Hepatocyte (in vitro differentiated cells): ENCODE results near the gene TOB2. TPM values are rescaled to one million over a fixed set of nuclear protein-coding genes. Genes with fewer than 3 reads are reported as not detected.

Experiments
- DNase-seq: peaks from one replicate; pipeline ENCODE4 v3.0.0-alpha.2; 2016; ENCODE audit warnings: low spot score
- H2AFZ ChIP-seq: fragments of 200-600 bp; sonication (generic); 2 replicates; pipeline ENCODE4 v1.6.0; 2016; ENCODE audit warnings: antibody characterized with exemption, mild to moderate bottlenecking
- H3K27ac ChIP-seq: fragments of 200-600 bp; sonication (generic); 2 replicates; pipeline ENCODE4 v1.5.1; 2016; ENCODE audit warnings: mild to moderate bottlenecking
- H3K27me3 ChIP-seq: fragments of 200-600 bp; sonication (generic); 2 replicates; pipeline ENCODE4 v1.6.1; 2016
- H3K36me3 ChIP-seq: fragments of 200-600 bp; sonication (generic); replicated peaks from 2 replicates; pipeline ENCODE4 v1.5.1; 2016; ENCODE audit warnings: low read depth; ENCODE audit not compliant: insufficient read depth
- H3K4me1 ChIP-seq: fragments of 200-600 bp; sonication (generic); 2 replicates; pipeline ENCODE4 v1.5.1; 2016; ENCODE audit warnings: mild to moderate bottlenecking, moderate library complexity; ENCODE audit not compliant: insufficient read depth
- H3K4me2 ChIP-seq: fragments of 200-600 bp; sonication (generic); 2 replicates; pipeline ENCODE4 v1.6.0; 2016
- H3K4me3 ChIP-seq: fragments of 200-600 bp; sonication (generic); 2 replicates; pipeline ENCODE4 v1.5.1; 2016; ENCODE audit warnings: mild to moderate bottlenecking
- H3K79me2 ChIP-seq: fragments of 200-600 bp; sonication (generic); 2 replicates; pipeline ENCODE4 v1.6.0; 2017; ENCODE audit warnings: mild to moderate bottlenecking
- H3K9me2 ChIP-seq: fragments of 200-600 bp; sonication (generic); replicated peaks from 2 replicates; pipeline ENCODE4 v1.6.0; 2017; ENCODE audit warnings: mild to moderate bottlenecking; ENCODE audit not compliant: insufficient read depth
- H3K9me3 ChIP-seq: fragments of 200-600 bp; sonication (generic); 2 replicates; pipeline ENCODE4 v1.5.1; 2016; ENCODE audit warnings: low read depth, mild to moderate bottlenecking
- H4K20me1 ChIP-seq: fragments of 200-600 bp; sonication (generic); 2 replicates; pipeline ENCODE4 v1.6.0; 2016; ENCODE audit warnings: mild to moderate bottlenecking; ENCODE audit not compliant: insufficient read depth, poor library complexity, severe bottlenecking
- EZH2 ChIP-seq: fragments of 200-600 bp; sonication (generic); IDR thresholded peaks from 2 replicates; pipeline ENCODE4 v1.6.1; 2016; ENCODE audit warnings: antibody characterized with exemption, mild to moderate bottlenecking, borderline replicate concordance
- EZH2phosphoT487 ChIP-seq: fragments of 200-600 bp; sonication (generic); IDR thresholded peaks from one replicate; pipeline ENCODE4 v1.6.1; 2018; ENCODE audit warnings: antibody characterized with exemption, mild to moderate bottlenecking, low read depth, moderate library complexity; ENCODE audit not compliant: unreplicated experiment, severe bottlenecking
- WGBS: methylation state at CpG from one replicate; pipeline ENCODE4 v1.1.6; 2016; ENCODE audit warnings: low lambda C conversion rate; ENCODE audit errors: missing lambda C conversion rate; 5-methylcytosine and 5-hydroxymethylcytosine counted together
- polyA plus RNA-seq: library from polyadenylated mRNA; unstranded; fragments of >200 nt; fragmentation: Nextera tagmentation; extraction: Ambion mirVana; gene quantifications from 2 replicates; pipeline ENCODE4 v1.2.1, GENCODE V29; 2016
- total RNA-seq: library from RNA; depleted of rRNA; stranded (reverse); fragments of >200 nt; gene quantifications from 2 replicates; pipeline ENCODE4 v1.2.3, GENCODE V29; 2014
- TF ChIP-seq, protein P1 (sequence below): fragments of 200-600 bp; sonication (generic); IDR thresholded peaks from 2 replicates; pipeline ENCODE4 v1.5.1; 2016; ENCODE audit warnings: antibody characterized with exemption, mild to moderate bottlenecking; ENCODE audit not compliant: poor library complexity

Gene TOB2
- total and polyA plus RNA-seq, 2 experiments from 2014 or later, result 37.8 to 38.5 TPM

DNA sequence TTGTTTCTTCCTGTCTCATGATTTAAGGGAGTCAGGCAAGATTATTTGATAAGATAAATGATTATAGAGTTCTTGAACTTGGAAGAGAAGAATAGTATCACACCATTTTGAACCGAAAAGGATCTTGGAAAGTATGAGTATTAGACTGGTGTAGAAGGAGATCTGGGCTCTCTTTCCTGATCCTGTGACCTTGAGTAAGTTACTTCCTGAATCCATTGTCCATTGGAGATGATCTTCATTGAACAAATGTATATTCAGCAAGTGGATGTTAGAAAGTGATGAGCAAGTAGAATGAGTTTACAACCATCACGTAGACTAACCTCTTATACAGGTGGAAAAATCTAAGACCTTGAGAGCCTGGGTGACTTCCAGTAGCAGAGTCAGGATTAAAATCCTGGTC is 24.3 kb upstream of the TOB2 start:
- H3K36me3 ChIP-seq, result no peaks in the 10 kb centered on the region
- H3K27ac ChIP-seq, result peak overlapping the region; percentile 90
- H3K9me3 ChIP-seq, result no peaks in the 10 kb centered on the region
- no peaks in the 10 kb centered on the region for H3K9me2 ChIP-seq
- H3K79me2 ChIP-seq, result peaks cover 89% of the 10 kb centered on the region
- no peak overlapping the region for H2AFZ ChIP-seq
- no peak for DNase-seq
- WGBS, result 87% methylated on average over 2 of the region's 2 CpGs
- H3K4me1 ChIP-seq, result peaks cover 15% of the 10 kb centered on the region
- H3K4me2 ChIP-seq, result peak overlapping the region; percentile 87
- TF ChIP-seq EZH2phosphoT487, result no peak
- TF ChIP-seq EZH2, result no peak
- TF ChIP-seq, protein P1, sequence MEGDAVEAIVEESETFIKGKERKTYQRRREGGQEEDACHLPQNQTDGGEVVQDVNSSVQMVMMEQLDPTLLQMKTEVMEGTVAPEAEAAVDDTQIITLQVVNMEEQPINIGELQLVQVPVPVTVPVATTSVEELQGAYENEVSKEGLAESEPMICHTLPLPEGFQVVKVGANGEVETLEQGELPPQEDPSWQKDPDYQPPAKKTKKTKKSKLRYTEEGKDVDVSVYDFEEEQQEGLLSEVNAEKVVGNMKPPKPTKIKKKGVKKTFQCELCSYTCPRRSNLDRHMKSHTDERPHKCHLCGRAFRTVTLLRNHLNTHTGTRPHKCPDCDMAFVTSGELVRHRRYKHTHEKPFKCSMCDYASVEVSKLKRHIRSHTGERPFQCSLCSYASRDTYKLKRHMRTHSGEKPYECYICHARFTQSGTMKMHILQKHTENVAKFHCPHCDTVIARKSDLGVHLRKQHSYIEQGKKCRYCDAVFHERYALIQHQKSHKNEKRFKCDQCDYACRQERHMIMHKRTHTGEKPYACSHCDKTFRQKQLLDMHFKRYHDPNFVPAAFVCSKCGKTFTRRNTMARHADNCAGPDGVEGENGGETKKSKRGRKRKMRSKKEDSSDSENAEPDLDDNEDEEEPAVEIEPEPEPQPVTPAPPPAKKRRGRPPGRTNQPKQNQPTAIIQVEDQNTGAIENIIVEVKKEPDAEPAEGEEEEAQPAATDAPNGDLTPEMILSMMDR, result no peak
- H3K4me3 ChIP-seq, result no peak overlapping the region
- no peaks in the 10 kb centered on the region for H4K20me1 ChIP-seq
- H3K27me3 ChIP-seq, result no peaks in the 10 kb centered on the region

DNA sequence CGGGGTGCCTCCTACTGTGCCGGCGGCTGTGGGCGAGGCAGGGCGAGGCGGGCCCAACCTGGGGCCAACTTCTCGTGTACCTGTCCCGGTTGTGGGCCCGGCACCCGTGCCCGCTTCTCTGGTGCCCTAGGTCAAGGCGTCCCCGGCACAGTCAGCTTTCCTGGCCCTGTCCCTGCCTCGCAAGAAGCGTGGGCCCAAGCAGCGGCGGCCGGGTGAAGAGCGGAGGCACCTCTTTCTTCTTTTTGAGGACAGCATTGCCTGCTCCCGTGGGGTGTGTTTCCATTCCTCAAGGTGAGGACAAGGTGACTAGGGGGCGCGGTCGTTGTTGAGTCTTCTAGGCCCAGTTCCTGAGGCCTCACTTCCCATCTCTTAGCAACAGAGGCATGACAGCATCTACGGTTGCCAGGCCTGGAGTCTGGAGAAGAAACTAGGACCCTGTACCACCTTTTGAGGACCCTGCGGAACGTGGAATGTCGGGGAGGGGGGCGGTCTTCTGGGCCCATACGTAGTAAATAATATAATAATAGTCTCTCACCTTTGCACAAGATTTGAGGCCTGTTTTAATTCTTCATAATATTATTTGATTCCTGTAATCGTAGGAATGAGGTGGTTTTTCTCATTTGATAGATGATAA is 22.7 kb upstream of the TOB2 start:
- Histone ChIP-seq H3K4me3 (peak overlapping the region; percentile 6), H3K9me2 (no peaks in the 10 kb centered on the region), H3K4me1 (peaks cover 11% of the 10 kb centered on the region), H3K27ac (peak overlapping the region; percentile 90), H3K4me2 (peak overlapping the region; percentile 87), H4K20me1 (no peaks in the 10 kb centered on the region), H2AFZ (peak overlapping the region; percentile 27), H3K27me3 (no peaks in the 10 kb centered on the region), H3K9me3 (no peaks in the 10 kb centered on the region), H3K79me2 (peaks cover 92% of the 10 kb centered on the region), H3K36me3 (peaks cover 4% of the 10 kb centered on the region)
- no peak for TF ChIP-seq EZH2
- no peak for TF ChIP-seq EZH2phosphoT487
- TF ChIP-seq, protein P1, result no peak
- 3% methylated on average over 30 of the region's 30 CpGs for WGBS
- peak; percentile 66 for DNase-seq

DNA sequence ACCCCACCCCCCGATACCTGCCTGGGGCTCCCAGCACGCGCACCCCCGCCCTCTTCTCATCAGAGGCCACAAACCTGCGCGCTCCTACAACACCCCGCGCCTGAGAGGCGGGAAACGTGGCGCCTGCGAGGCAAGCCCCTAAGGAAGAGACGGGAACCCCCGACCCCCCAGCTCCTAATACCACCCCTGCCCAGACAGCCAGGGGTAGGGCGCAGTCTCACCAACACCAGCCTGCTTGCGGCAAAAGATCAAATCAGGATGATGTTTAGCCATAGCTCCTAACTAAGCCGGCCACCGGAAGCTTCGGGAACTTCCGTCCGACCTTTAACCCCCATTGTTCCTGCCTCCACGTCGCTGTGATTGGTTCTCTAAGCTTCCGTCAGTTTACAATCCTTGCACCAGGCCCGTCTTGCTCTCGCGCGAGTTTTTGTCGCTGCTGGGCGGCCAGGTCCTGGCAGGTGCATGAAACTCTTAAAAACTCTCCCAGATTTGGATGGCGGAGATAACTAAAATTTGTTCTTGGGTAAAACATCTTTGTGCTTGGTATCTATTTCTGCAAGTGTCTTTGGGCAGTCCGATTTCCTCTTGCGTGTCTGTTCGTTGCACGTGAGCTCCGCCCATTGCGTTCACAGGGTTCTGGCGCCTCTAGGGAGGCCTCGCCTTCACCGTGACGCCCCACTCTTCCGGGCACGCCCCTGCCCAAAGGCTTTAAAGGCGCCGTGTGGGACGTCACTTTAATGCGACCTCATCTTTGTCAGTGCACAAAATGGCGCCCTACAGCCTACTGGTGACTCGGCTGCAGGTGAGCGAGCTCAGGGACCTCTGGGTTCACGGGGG is 22.0 kb upstream of the TOB2 start, which contains the start of the genes ACO2 and PHF5A:
ACO2 (plus strand) TSS at position 737 of the 837 bp plus-strand sequence; CDS start at position 767, 30 bp downstream.
PHF5A (minus strand) TSS at position 312 of the 837 bp plus-strand sequence; CDS start at position 273, 39 bp downstream.
- Histone ChIP-seq H3K27me3 (no peaks in the 10 kb centered on the region), H4K20me1 (no peaks in the 10 kb centered on the region), H3K9me3 (no peaks in the 10 kb centered on the region), H3K36me3 (peaks cover 5% of the 10 kb centered on the region), H2AFZ (peak within 1 kb of the TSS; percentile 34), H3K27ac (peak within 1 kb of the TSS; percentile 90), H3K79me2 (peaks cover 92% of the 10 kb centered on the region), H3K4me2 (peak within 1 kb of the TSS; percentile 96), H3K4me3 (peak within 1 kb of the TSS; percentile 63), H3K4me1 (peaks cover 11% of the 10 kb centered on the region), H3K9me2 (no peaks in the 10 kb centered on the region)
- under 1% methylated on average over 48 of the region's 51 CpGs for WGBS
- peak; percentile 98 for DNase-seq
- TF ChIP-seq EZH2phosphoT487 (no peak), EZH2 (no peak)
- TF ChIP-seq, protein P1, result no peak
